ENCODE measurements around the gene RELA.
"Not testable (repeated sequence)": the region's sequence is repeated elsewhere in the genome, so short reads cannot be mapped to it uniquely, and the experiment has no call there.

RELA gene

DNA sequence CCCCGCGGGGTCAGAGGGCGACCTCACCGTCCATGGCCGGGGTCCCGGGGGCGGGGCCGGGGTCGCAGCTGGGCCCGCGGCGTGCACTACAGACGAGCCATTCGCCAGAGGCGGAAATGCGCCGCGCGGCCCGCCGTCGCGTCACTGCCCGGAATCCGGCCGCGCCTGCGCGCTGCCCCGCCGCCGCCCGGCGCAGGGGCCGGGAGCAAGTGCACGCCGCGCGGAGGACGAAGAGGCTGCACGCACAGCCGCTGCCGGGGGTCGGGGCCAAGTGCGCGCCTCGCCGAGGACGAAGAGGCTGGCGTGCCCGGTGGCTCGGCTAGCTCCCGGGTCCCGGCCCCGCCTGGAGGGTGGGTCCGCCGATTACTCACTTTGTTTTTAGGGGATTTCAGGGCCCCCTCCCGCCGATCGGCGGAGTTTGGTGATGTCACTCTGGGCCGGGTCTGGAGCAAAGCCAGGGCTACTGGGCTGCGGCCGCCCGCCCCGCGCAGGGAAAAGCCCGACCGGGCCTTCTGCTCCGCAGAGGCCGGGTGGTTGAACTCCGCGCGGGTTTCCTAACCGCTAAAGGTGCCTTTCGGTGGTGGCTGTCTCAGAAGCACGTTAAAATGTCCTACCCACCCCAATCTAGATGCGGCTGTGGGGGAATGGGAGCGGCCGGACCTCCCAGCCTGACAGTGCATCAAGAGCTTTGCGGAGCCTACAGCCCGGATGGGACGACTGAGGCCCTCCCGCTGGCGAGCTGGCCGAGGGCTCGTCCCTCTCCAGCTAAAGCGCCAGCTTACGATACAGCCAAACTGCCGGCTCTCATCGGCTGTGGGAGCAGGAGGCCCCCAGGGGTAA lies at the start of gene RELA:
Gene RELA, minus strand, starts transcription at position 118 of the 840 bp plus-strand sequence. Its CDS starts 84 bp downstream, at position 34.
- DNase-seq, result peak; percentile 96

DNA sequence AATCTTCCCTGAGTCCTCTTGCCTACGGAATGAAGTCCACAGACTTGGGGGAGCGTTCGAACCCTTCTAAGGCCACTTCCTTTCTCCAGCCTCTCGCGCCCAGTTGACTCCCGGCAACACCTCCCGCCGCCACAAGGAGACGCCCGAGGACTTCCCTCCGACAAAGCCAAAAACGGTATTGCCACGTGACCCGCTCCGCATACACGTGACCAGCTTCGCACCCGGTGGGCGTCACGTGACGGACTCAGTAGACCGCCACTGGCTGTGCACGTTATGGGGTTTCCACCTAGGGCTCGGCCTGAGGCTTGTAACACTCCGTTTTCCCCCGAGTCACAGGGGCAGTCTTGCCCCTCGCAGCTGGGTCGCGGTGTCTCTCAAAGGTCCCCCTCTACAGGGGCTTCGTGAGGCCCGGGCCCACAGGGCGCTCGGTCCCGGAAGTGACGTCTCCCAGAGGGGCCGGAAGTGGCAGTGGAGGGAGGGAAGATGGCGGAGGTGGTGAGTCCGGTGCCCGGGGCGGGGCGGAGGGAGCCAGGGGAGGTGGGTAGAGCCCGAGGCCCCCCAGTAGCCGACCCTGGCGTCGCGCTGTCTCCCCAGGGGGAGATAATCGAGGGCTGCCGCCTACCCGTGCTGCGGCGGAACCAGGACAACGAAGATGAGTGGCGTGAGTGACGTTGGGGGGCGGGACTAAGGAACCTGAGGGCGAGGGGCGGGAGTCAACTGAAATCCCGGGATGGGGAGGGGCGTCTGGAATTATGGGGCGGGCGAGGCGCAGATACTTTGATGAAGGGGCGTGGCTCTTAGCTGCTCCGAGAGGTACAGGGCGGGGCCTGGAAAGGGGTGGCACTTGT lies 49.3 kb upstream of the RELA start, which contains the start of gene KAT5:
Gene KAT5, plus strand, starts transcription at position 468 of the 848 bp plus-strand sequence. Its CDS starts 16 bp downstream, at position 484.
- DNase-seq, result peak; percentile 99

DNA sequence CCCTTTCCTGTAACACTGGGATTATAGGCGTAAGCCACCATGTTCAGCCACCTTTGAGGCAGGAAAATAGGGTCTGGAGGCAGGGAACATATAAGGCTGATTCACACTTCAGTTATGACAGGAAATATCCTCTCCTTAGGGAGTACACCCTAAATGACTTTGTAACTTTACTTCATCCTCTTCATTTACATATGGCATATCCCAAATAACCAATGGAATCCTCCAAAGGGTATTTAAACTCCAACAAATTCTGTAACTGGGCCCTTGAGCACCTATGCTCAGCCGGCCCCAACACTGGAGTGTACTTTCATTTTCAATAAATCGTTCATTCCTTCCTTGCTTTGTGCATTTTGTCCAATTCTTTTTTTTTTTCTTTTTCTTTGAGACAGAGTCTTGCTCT lies 47.7 kb upstream of the RELA start:
- peak; percentile 26 for DNase-seq

DNA sequence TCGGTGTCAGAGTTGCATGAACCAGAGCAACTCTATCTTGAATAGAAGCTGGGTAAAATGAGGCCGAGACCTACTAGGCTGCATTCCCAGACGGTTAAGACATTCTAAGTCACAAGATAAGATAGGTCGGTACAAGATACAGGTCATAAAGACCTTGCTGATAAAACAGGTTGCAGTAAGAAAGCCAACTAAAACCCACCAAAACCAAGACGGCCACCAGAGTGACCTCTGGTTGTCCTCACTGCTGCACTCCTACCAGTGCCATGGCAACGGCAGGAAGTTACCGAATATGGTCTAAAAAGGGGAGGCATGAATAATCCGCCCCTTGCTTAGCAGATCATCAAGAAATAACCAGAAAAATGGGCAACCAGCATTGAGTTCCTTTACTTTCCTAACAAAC lies 46.9 kb upstream of the RELA start:
- no peak for DNase-seq

DNA sequence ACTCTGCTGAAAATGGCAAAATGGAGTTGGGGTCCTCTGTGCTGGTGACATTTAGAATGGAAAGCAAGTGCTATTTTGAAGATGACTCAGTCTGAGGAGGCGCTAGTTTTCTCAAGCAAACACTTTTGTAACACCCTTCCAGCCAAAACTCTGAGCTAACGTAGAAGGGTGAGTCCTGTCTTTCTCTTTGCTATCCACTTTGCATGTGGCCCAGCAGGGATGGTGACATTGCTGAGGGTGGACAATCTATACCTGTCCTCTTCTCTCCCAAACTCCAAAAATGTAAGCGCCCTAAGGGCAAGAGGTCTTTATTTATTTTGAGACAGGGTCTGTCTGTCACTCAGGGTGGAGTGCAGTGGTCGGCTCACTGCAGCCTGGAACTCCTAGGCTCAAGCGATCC lies 45.7 kb upstream of the RELA start:
- DNase-seq, result no peak

DNA sequence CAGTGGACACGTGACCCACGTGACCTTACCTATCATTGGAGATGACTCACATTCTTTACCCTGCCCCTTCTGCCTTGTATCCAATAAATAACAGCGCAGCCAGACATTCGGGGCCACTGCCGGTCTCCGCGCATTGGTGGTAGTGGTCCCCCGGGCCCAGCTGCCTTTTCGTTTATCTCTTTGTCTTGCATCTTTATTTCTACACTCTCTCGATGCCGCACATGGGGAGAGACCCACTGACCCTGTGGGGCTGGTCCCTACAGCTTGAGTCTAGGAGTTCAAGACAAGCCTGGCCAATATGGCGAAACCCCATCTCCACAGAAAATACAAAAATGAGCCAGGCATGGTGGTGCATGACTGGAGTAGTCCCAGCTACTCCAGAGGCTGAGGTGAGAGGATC lies 44.3 kb upstream of the RELA start:
- not testable (repeated sequence) for DNase-seq

DNA sequence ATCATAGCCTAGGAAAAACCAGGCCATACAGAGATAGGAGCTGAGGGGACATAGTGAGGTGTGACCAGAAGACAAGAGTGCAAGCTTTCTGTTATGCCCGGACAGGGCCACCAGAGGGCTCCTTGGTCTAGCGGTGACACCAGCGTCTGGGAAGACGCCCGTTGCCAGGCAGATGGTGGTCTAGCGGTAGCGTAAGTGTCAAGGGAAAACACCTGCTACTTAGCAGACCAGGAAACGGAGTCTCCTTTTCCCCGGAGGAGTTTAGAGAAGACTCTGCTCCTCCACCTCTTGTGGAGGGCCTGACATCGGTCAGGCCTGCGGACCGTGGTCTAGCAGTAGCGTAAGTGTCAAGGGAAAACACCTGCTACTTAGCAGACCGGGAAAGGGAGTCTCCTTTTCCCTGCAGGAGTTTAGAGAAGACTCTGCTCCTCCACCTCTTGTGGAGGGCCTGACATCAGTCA lies 43.6 kb upstream of the RELA start:
- peak; percentile 34 for DNase-seq

DNA sequence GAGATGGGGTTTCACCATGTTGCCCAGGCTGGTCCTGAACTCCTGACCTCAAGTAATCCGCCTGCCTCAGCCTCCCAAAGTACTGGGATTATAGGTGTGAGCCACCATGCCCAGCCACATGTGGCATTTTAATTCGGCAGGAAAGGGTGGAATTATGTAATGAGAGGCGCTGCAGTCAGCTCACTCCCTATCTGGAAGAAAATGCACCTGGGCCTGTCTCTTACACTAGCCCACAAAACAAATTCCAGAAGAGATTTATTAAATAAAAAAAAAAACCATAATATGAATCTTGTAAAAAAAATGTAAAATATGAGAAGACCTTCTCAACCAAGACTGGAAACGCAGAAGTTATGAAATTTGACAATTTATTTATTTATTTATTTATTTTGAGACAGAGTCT lies 41.1 kb upstream of the RELA start:
- DNase-seq, result no peak

DNA sequence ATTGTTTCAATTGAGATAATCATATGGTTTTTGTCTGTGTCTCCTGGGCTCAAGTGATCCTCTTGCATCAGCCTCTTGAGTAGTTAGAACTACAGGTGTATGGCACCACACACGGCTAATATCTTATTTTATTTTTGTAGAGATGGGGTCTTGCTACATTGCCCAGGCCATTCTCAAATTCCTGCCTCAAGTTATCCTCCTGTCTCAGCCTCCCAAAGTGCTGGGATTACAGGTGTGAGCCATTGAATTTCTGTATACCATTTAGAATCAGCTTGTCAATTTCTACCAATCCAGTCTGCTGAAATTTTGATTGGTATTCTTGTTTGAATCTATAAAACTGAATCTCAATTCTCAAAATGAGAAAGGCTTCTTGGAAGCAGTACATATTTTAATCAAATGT lies 39.0 kb upstream of the RELA start:
- no peak for DNase-seq

DNA sequence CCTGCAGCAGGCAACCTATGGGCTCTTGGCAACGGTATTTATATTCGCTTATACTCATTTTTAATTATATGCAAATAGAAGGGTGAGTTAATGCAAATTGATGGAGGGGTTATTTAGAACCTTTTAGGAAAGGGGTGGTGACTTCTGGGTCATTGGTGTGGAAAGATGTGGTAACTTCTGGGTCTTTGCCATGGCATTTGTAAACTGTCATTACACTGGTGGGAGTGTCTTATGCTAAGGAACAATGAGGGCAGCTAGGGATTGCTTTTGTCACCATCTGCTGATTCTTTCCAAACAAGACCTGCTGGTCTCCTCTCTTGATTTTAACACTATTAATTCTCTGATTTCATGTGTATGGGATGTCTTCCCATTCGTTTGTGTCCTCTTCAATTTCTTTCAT lies 37.7 kb upstream of the RELA start:
- DNase-seq, result no peak

DNA sequence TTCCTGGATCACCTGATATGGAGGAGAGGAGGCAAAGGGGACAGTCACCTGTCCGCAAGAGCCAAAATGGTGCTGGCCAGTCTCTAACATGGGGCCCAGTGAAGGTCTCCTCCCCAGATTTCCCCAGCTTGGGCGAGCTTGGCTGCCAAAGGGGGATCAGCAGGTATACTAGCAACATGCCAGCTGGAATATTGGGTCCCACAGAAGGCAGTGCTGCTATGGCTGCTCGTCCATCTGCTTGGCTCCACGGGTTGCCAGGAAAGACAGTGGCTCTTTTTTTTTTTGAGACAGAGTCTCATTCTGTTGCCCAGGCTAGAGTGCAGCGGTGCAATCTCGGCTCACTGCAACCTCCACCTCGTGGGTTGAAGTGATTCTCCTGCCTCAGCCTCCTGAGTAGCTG lies 36.6 kb upstream of the RELA start:
- DNase-seq, result no peak

DNA sequence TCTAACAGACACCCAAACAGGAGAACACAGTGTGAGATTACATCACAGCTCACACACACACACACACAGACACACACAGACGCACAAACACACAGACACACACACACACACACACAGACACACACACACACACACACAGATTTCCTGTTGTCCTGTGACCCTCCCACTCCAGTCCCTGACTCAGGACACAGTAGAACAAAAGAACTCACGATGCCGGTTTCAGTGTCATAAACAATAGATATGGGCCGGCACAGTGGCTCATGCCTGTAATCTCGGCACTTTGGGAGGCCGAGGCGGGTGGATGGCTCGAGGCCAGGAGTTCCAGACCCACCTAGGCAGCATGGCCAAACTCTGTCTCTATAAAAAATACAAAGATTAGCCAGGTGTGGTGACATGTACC lies 35.5 kb upstream of the RELA start:
- no peak for DNase-seq

DNA sequence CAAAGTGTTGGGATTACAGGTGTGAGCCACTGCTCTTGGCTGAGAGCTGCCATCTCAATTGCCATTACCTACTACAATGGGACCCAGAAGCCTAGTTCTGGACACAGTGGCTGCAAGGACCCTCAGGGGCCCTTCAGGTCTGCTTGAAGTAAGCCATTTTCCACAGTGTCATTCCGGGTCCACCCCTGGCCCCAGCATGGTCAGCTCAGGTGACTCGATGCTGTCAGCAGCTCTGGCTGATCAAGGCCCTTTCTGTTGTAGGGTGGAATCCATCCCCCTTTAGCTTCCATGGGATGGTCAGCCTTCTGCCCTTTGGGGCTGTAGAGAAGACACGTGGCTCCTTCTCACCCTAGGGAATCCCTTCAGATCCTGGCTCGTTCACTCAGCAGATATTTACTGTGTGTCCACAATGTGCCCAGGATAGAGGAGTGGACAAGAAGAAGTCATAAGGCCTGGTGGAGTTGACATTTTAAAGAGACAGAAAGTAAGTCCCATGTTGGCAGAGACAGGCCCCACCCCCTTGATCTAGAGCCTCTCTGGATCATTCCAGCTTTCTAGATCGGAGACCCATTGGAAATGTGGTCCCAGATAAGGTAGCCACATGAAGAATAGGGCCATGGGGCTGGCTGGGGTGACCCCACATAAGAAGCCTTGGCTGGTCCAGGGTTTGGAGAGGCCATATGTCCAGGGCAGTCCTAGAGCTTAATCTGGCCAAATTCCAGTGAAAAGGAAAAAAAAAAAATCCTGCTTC lies 34.3 kb upstream of the RELA start:
- no peak for DNase-seq

DNA sequence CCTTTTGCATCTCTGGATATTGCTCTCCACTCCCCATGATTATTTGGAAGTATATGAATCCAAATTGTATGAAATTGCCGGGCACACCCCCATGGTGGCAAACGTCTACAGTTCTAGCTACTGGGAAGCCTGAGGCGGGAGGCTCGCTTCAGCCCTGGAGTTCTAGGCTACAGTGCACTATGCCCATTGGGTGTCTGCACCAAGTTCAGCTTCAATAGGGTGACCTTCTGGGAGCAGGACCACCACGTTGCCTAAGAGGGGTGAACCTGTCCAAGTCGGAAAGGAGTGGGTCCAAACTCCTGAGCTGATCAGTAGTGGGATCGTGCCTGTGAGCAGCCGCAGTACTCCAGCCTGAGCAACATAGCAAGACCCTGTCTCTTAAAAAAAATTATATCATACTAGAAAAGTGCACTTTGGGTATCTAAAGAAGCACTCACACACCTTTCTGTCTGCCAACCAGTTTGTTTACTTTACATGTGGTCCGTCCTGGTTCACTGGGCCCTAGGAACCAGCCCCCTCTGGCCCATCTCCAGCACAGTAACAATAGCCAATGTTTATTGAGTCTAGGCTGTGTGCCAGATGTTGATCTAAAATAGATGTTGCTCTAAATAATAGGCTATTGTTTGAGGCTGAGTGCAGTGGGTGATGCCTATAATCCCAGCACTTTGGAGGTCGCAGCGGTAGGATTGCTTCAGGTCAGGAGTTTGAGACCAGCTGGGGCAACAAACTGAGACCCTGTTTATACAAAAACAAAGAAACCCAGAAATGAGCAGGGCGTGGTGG lies 32.9 kb upstream of the RELA start:
- no peak for DNase-seq

DNA sequence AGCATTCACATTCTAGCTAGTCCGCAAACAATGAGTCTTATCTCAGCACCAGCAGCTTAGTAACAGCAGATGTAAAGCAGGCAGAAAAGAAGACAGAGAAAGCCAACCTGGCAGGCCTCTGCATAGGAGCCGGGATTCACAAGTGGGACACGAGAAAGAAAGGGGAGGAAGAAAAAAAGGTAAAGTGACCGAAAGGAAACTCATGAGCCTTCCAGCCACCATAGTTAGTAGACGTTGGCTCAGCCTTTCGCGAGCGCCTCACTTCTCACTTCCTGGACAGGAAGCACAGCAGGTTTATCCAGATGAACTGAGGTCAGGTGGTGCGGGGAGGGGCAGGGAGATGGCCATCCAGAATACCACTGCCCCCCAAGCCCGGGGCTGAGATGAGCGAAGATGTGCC lies 29.7 kb upstream of the RELA start:
- DNase-seq, result no peak

DNA sequence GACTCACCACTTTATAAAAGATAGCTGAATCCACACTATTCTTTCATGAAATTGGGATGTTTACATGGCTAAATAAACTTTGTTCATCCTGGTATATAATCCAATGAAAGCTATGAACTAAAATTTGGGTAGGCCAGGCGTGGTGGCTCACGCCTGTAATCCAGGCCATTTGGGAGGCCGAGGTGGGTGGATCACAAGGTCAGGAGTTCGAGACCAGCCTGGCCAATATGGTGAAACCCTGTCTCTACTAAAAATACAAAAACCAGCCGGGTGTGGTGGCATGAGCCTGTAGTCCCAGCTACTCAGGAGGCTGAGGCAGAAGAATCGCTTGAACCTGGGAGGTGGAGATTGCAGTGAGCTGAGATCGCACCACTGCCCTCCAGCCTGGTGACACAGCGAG lies 29.1 kb upstream of the RELA start:
- DNase-seq, result not testable (repeated sequence)

DNA sequence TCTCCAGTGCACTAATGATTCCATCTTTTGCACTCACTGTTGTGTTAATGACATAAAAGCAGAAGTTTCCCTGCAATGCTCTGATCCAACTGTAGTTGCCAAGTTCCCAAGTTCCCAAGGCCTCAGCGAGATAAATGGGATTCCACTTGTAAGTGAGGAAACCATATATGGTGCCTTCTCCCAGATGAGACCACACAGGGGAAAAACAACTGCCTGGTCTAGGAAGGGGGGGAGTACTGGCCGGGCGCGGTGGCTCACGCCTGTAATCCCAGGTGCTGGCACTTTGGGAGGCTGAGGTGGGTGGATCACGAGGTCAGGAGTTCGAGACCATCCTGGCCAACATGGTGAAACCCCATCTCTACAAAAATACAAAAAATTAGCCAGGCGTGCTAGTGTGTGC lies 23.3 kb upstream of the RELA start:
- DNase-seq, result no peak

DNA sequence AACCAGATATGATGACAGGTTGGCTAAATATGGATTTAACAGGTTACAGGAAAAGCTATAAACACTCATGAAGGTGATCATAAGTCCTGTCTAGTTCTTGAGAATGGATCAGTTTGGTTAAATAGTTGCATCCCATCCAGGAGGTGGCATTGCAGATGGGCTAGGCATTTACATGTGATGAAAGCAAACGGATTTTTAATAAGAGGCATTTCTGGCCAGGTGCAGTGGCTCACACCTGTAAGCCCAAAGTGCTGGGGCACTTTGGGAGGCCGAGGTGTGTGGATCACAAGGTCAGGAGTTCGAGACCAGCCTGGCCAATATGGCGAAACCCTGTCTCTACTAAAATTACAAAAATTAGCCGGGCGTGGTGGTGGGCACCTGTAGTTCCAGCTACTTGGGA lies 20.8 kb upstream of the RELA start:
- DNase-seq, result not testable (repeated sequence)

DNA sequence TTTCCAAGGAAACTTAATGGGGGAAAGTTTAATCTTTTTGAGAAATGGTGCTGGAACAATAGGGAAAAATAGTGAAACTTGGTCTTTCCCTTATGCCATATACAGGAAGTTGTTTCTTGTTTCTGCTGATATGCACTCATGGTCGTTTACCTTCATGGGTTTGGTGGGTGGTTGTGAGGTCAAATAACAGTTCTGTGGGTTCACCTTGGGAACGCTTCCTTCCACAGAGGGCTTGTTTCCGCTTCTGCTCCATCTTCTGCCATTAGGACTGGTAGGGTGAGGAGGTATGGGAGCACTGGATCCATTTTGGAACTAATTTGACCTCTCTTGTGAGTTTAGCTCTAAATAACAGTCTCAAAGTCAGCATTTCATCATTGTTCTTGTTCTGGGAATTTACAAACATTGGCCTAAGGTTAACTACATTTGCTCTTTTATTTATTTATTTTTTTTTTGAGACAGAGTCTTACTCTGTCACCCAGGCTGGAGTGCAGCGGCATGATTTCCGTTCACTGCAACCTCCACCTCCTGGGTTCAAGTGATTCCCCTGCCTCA lies 17.6 kb upstream of the RELA start:
- no peak for DNase-seq

DNA sequence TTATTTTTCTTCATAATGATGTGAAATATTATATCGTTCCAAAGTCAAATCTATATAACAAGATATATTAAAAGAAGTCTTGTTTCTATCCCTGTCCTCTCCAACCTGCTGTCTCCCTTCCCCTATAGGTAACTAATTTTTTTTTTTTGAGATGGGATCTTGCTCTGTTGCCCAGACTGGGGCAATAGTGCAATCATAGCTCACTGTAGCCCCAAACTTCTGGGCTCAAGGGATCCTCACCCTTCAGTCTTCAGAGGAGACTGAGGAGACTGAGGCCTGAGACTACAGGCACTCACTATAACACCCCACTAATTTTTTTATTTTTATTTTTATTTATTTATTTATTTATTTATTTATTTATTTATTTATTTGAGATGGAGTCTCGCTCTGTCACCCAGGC lies 10.3 kb upstream of the RELA start:
- DNase-seq, result no peak

DNA sequence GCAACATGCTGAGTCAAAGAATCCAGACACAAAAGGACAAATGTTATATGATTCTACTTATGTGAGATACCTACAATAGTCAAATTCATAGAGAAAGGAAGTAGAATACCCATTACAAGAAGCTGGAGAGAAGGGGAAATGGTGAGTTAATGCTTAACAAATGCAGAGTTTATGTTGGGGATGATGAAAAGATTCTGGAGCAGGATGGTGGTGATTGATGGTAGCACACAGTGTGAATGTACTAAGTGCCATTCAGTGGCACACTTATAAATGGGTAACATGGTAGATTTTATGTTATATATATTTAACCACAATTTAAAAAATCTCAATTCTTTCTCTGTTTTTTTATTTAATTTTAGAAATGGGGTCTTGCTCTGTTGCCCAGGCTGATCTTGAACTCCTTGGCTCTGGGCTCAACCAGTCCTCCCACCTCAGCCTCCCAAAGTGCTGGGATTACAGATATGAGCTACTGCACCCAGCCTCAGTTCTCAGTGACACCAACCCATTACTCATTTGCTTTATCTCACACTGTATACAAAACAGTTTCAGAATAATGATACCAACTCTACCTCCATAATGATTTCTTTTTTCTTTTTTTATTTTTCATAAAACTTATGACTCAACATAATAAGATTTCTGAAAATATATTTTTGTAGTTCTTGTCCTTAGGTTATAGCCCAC lies 9.6 kb upstream of the RELA start:
- DNase-seq, result no peak
